ENCODE data around the gene ERICH4. TPM values are rescaled to one million over a fixed set of nuclear protein-coding genes. Genes with fewer than 3 reads are reported as not detected.
A peak's percentile ranks its signal among the peaks of the same experiment; 100 is the strongest.

ERICH4 gene
- total and polyA plus RNA-seq, 9 of the 15 experiments (the other 6 are each of a cell fraction or from before 2014, with no cell fraction given), result not detected

- no peaks in the 10 kb centered on the region for H4K20me1 ChIP-seq (replicated peaks; ENCODE audit: control insufficient read depth, insufficient read depth, low read length)
- no peak overlapping the region for H2AFZ ChIP-seq (ENCODE audit: low read depth, low read length)
- peaks cover 10% of the 10 kb centered on the region for H3K79me2 ChIP-seq (ENCODE audit: control insufficient read depth, insufficient read depth, low read length)
- CTCF ChIA-PET (ENCODE audit: low intra/inter-chr PET ratio), result no interaction called here
- WGBS (ENCODE audit: insufficient coverage, low coverage, missing lambda C conversion rate), result 64% methylated on average over 14 of the region's 15 CpGs
- DNase-seq (ENCODE audit: extremely low read depth in 1 of 4, low spot score in 3 of 4) (no peak), ATAC-seq (no peak), FAIRE-seq (no peak)
- TF ChIP-seq BHLHE40 (IDR thresholded peaks at IDR 0.05; ENCODE audit: low read length) (peak; percentile 22; the same call in 1 of the 2 replicates), KLF6 (CRISPR knock-in tag; IDR thresholded peaks at IDR 0.05; ENCODE audit: borderline replicate concordance) (no peak), KAT7 (CRISPR knock-in tag; IDR thresholded peaks at IDR 0.05; ENCODE audit: borderline replicate concordance) (no peak), SREBF1 (IDR thresholded peaks at IDR 0.05; ENCODE audit: borderline replicate concordance, low read depth, low read length) (no peak), ZBTB1 (CRISPR knock-in tag; IDR thresholded peaks at IDR 0.05; ENCODE audit: borderline replicate concordance, low read depth) (no peak)
- no peaks in the 10 kb centered on the region for H3K9me3 ChIP-seq (replicated peaks; ENCODE audit: control insufficient read depth, insufficient read depth, low read depth, low read length)
- H3K4me2 ChIP-seq (ENCODE audit: insufficient read depth, low read length), result no peak overlapping the region
- intact Hi-C loops (cut with micrococcal nuclease), result loop anchor here (10.0 kb wide), 1 partner anchor 237 kb away; no protein-coding TSS in a partner anchor
- no peak overlapping the region for H3K4me3 ChIP-seq
- POLR2A ChIA-PET, result interaction anchor here (2.5 kb wide), 1 partner anchor 10 kb away, joined by 11 read pairs; no protein-coding TSS in a partner anchor
- peaks cover 0 to 9% of the 10 kb centered on the region in 2 experiments; a peak in 3 of 5 replicates for H3K27me3 ChIP-seq (ENCODE audit: control insufficient read depth in 2 of 2, insufficient read depth in 2 of 2, low read length in 2 of 2)
- H3K9ac ChIP-seq (ENCODE audit: insufficient read depth in 1 of 2, low read depth in 2 of 2, low read length in 2 of 2), result peak overlapping the region in 1 of 2 experiments; percentile 32; a peak in 1 of 4 replicates
- in situ Hi-C loops (cut with MboI), result no loop called here
- no TSS peak for BruUV-seq (replicated peaks)
- H3K9me1 ChIP-seq (ENCODE audit: control insufficient read depth, insufficient read depth, low read length), result no peaks in the 10 kb centered on the region
- peaks cover 6 to 23% of the 10 kb centered on the region in 2 experiments; a peak in 4 of 5 replicates for H3K4me1 ChIP-seq (replicated peaks in 1 of 2; ENCODE audit: control insufficient read depth in 2 of 2, insufficient read depth in 2 of 2, low read length in 2 of 2)
- no peak overlapping the region for H3K27ac ChIP-seq (ENCODE audit: extremely low read depth, low read depth, low read length)
- peaks cover 11% of the 10 kb centered on the region; the same call in 1 of the 3 replicates for H3K36me3 ChIP-seq (ENCODE audit: control insufficient read depth, insufficient read depth, low read length)
These were observed 1.5 kb upstream of the ERICH4 start for GRCh38 chr19:41441321-41441945.
